NCI-H2029 treated with DMSO at 0.1 percent for 48 hours (cell line): ENCODE measurements around the gene GTPBP3.
"Not testable (repeated sequence)": the region's sequence is repeated elsewhere in the genome, so short reads cannot be mapped to it uniquely, and the experiment has no call there.

ENCODE experiments used
- DNase-seq: peaks from one replicate; lab custom pipeline; 2025; lab: John Stamatoyannopoulos, UW

The GTPBP3 gene

GRCh38 chr19:17341845-17342244 is 4.5 kb downstream of the GTPBP3 start:
- DNase-seq = no peak

GRCh38 chr19:17346109-17346671 is 8.8 kb downstream of the GTPBP3 start:
- peak; percentile 39 for DNase-seq

GRCh38 chr19:17347361-17347760 is 10.0 kb downstream of the GTPBP3 start:
- DNase-seq = no peak

GRCh38 chr19:17347877-17348276 is 10.5 kb downstream of the GTPBP3 start:
- DNase-seq = no peak

GRCh38 chr19:17348700-17349099 is 11.3 kb downstream of the GTPBP3 start:
- no peak for DNase-seq

GRCh38 chr19:17351815-17352435 is 14.6 kb downstream of the GTPBP3 start:
- no peak for DNase-seq

- DNase-seq = no peak
Measured at GRCh38 chr19:17352608-17353280, 15.4 kb downstream of the GTPBP3 start.

GRCh38 chr19:17353386-17353785 is 16.0 kb downstream of the GTPBP3 start:
- no peak for DNase-seq

GRCh38 chr19:17357078-17357666 is 19.8 kb downstream of the GTPBP3 start:
- DNase-seq = no peak

GRCh38 chr19:17357724-17358123 is 20.4 kb downstream of the GTPBP3 start:
- DNase-seq = peak; percentile 54

- DNase-seq = no peak
Measured at GRCh38 chr19:17358395-17358794, 21.0 kb downstream of the GTPBP3 start.

- DNase-seq = no peak
Measured at GRCh38 chr19:17359905-17360800, 22.8 kb downstream of the GTPBP3 start.

GRCh38 chr19:17363852-17364605 is 26.7 kb downstream of the GTPBP3 start:
- DNase-seq = not testable (repeated sequence)

- no peak for DNase-seq
Measured at GRCh38 chr19:17365361-17365760, 28.0 kb downstream of the GTPBP3 start.

GRCh38 chr19:17370026-17370587 is 32.8 kb downstream of the GTPBP3 start:
- DNase-seq = no peak

GRCh38 chr19:17376935-17377600 is 39.7 kb downstream of the GTPBP3 start, which contains the start of gene PLVAP:
Gene PLVAP, minus strand, starts transcription at chr19:17377342. Its CDS starts 54 bp downstream, at chr19:17377288.
- DNase-seq = no peak

GRCh38 chr19:17378271-17378670 is 40.9 kb downstream of the GTPBP3 start:
- no peak for DNase-seq

GRCh38 chr19:17379221-17379631 is 41.9 kb downstream of the GTPBP3 start:
- no peak for DNase-seq

- no peak for DNase-seq
Measured at GRCh38 chr19:17380426-17381138, 43.2 kb downstream of the GTPBP3 start.
